Activated naive CD8-positive, alpha-beta T cell (primary cell): ENCODE results near the gene EEA1.

Experiments
- H3K27ac Mint-ChIP-seq: one replicate; pipeline ENCODE4 v1.8.0; 2021; ENCODE audit warnings: mixed read lengths
- H3K27me3 Mint-ChIP-seq: one replicate; pipeline ENCODE4 v1.8.0; 2021; ENCODE audit warnings: mixed read lengths
- H3K36me3 Mint-ChIP-seq: one replicate; pipeline ENCODE4 v1.8.0; 2021; ENCODE audit warnings: mixed read lengths
- H3K4me1 Mint-ChIP-seq: one replicate; pipeline ENCODE4 v1.8.0; 2021; ENCODE audit warnings: low read depth, mixed read lengths
- H3K4me3 Mint-ChIP-seq: one replicate; pipeline ENCODE4 v1.8.0; 2021; ENCODE audit warnings: mild to moderate bottlenecking, mixed read lengths
- H3K9me3 Mint-ChIP-seq: one replicate; pipeline ENCODE4 v1.8.0; 2021; ENCODE audit warnings: low read depth, mixed read lengths

Gene EEA1

DNA sequence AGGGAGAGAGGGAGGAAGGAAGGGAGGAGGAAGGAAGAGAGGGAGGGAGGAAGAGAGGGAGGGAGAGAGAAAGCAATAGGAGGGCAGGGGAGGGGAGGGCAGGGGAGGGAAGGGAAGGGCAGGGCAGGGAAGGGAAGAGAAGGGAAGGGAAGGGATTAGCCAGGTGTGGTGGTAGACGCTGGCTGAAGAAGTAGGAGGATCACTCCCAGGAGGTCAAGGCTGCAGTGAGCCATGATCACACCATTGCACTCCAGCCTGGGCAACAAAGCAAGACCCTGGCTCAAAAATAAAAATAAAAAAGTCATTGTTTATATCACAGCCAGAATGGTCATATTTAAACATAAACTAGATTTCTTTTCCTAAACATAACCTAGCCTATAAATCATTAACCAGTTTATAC, 20.4 kb upstream of the EEA1 start:
- Mint-ChIP-seq H3K27ac (no peak overlapping the region), H3K4me3 (no peak overlapping the region), H3K9me3 (no peaks in the 10 kb centered on the region), H3K4me1 (no peaks in the 10 kb centered on the region), H3K27me3 (peaks cover 2% of the 10 kb centered on the region), H3K36me3 (peaks cover 4% of the 10 kb centered on the region)

DNA sequence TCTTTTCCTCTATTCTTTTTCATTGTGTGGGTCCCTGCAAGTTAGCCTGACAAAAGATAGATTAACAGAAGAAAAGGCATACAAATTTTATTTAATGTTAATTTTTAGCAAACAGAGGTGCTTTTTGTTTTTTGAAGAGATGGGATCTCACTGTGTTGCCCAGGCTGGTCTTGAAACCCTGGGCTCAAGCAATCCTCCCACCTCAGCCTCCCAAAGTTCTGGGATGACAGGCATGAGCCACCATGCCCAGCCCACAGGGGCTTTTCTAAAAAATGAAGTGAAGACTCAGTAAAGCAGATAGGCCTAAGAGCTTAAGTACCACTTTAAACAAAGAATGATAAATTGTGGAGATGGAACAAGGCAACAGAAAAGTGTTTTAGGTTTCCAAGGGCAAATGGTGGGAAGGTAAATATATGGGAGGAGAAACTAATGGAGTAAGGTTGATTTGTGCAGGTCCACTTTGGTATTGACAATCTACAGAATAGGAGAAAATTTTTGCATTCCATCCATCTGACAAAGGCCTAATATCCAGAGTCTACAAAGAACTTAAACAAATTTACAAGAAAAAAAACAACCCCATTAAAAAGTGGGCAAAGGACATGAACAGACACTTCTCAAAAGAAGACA, 18.6 kb upstream of the EEA1 start:
- peaks cover 2% of the 10 kb centered on the region for H3K36me3 Mint-ChIP-seq
- no peak overlapping the region for H3K4me3 Mint-ChIP-seq
- H3K27me3 Mint-ChIP-seq = peaks cover 2% of the 10 kb centered on the region
- no peak overlapping the region for H3K27ac Mint-ChIP-seq
- no peaks in the 10 kb centered on the region for H3K4me1 Mint-ChIP-seq
- no peaks in the 10 kb centered on the region for H3K9me3 Mint-ChIP-seq

DNA sequence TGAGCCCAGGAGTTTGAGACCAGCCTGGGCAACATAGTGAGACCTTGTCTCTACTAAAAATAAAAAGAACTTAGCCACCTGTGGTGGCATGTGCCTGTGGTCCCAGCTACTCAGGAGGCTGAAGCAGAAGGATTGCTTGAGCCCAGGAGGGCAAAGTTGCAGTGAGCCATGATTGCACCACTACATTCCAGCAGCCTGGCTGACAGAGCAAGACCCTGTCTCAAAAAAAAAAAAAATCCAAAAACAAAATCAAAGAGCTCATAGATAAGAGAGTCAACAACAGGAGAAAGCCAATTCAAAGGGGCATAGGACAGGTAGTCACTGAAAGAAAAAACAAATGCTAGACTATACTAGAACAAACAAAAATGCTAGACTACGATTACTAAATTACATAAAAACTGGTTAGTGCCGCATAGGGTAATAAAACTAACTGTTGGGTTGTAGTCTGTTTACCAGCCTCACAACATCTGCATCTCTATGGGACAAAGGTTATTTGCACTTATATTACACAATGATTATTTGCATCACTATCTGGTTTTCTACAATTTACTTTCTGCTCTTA, 16.6 kb upstream of the EEA1 start:
- Mint-ChIP-seq H3K36me3 (peaks cover 2% of the 10 kb centered on the region), H3K4me3 (no peak overlapping the region), H3K27ac (no peak overlapping the region), H3K4me1 (no peaks in the 10 kb centered on the region), H3K9me3 (no peaks in the 10 kb centered on the region), H3K27me3 (peaks cover 2% of the 10 kb centered on the region)

DNA sequence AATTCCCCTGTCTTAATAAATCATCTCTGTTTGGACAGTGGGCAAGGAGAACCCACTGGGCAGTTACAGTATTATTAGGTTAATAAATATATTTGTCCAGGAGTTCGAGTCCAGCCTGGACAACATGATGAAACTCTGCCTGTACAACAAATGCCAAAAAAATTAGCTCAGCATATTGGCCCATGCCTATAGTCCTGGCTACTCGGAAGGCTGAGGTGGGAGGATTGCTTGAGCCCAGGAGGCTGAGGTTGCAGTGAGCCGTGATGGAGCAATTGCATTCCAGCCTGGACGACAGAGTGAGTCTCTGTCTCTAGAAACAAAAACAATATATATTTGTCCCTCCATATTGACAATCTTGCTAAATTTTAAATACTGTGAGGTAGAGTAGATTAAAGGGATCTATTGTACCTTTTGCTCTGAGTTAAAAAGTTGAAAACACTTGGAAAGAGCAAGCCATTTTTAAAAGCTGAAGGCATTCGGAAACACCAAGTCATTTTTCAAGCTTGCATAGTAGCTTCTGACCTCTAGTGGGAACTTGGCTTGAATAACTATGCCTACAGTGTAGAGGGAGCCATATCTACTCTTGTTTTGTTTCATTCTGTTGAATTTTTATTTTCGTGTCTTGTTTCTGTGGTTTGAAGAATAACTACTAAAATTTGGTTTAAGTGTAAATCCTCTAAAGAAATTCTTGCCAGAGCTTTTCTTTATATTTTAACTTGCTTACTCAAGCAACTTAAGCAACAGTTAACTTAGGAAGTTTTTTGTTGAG, 14.6 kb upstream of the EEA1 start:
- Mint-ChIP-seq H3K36me3 (peaks cover 2% of the 10 kb centered on the region), H3K27ac (no peak overlapping the region), H3K27me3 (peaks cover 2% of the 10 kb centered on the region), H3K4me1 (no peaks in the 10 kb centered on the region), H3K4me3 (no peak overlapping the region), H3K9me3 (no peaks in the 10 kb centered on the region)

DNA sequence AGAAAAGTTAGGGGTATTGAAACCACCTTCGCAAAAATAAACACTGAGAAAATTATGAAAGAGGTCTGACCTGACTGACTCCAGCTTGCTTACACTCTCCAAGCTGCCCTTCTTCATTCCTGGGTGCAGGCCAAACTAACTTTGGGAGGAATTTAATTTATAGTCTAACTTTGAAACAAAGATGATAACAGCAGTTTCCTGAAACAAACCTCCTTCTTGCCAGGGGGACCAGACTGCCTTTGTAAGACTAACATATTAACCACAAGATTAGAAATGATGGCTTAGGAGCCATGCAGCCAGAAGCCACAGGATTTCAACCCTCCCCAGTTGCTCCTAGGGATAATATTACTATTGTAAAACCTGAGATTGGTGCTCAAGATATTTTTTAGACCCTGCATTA, 13.8 kb upstream of the EEA1 start:
- peaks cover 2% of the 10 kb centered on the region for H3K27me3 Mint-ChIP-seq
- no peaks in the 10 kb centered on the region for H3K4me1 Mint-ChIP-seq
- H3K4me3 Mint-ChIP-seq = no peak overlapping the region
- H3K27ac Mint-ChIP-seq = no peak overlapping the region
- H3K36me3 Mint-ChIP-seq = no peaks in the 10 kb centered on the region
- H3K9me3 Mint-ChIP-seq = no peaks in the 10 kb centered on the region

DNA sequence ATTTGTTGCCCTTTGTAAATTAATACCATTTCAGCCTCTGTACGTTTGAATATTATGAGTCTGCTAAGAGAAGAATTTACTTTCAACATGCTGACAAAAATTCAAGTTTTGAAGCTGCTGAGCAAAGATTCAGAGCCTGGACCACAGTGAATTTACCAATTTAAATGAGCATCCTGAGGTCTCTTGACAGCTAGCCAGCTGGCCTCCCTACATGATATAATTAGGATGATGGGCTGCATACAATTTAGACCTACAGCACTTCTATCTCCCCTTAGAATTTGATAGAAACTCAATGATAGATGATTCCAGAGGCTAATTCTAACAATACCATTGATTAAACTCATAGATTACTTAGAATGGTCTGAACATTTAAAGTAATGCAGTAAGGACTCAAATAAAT, 10.0 kb upstream of the EEA1 start:
- H3K4me1 Mint-ChIP-seq = no peaks in the 10 kb centered on the region
- no peak overlapping the region for H3K4me3 Mint-ChIP-seq
- H3K36me3 Mint-ChIP-seq = no peaks in the 10 kb centered on the region
- no peaks in the 10 kb centered on the region for H3K9me3 Mint-ChIP-seq
- H3K27me3 Mint-ChIP-seq = no peaks in the 10 kb centered on the region
- H3K27ac Mint-ChIP-seq = no peak overlapping the region

DNA sequence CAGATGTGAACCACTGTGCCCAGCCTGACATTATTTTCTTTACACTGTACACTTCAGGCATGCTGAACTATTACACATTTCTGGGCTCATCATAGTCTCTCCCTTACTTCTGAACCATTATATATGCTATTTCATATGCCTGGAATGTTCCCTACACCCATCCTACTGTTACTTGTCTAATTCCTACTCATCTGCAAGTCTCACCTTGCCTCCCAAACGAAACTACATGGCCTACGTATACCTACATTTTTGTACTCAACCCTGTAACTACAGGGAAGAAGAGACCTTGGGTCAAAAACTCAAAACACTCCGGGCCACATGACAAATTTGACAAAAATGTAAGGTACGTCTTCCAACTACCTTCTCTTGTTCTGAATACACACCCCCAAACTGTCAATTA, 9.5 kb upstream of the EEA1 start:
- no peaks in the 10 kb centered on the region for H3K36me3 Mint-ChIP-seq
- no peaks in the 10 kb centered on the region for H3K27me3 Mint-ChIP-seq
- no peak overlapping the region for H3K4me3 Mint-ChIP-seq
- H3K27ac Mint-ChIP-seq = no peak overlapping the region
- H3K4me1 Mint-ChIP-seq = no peaks in the 10 kb centered on the region
- no peaks in the 10 kb centered on the region for H3K9me3 Mint-ChIP-seq

DNA sequence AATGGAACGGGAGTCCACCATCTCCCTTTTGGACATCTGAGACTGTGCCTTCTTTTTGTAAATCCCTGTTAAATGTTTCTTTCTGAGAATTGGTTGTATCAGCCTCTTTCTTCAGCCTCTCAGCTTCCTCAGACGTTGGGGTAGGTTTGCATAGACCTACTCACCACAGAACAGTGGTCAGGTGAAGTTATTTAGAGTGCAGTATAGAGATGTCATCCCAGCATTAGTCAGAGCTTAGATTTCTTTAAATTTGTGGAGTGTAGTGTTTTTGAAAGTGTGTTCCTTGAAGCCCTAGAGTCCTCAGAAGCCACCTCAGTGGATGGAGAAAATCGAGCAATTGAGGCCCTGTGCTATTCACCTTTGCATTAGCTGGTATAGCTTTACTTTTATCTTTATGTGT, 8.9 kb upstream of the EEA1 start:
- Mint-ChIP-seq H3K27me3 (no peaks in the 10 kb centered on the region), H3K4me3 (no peak overlapping the region), H3K4me1 (no peaks in the 10 kb centered on the region), H3K36me3 (no peaks in the 10 kb centered on the region), H3K9me3 (no peaks in the 10 kb centered on the region), H3K27ac (no peak overlapping the region)

DNA sequence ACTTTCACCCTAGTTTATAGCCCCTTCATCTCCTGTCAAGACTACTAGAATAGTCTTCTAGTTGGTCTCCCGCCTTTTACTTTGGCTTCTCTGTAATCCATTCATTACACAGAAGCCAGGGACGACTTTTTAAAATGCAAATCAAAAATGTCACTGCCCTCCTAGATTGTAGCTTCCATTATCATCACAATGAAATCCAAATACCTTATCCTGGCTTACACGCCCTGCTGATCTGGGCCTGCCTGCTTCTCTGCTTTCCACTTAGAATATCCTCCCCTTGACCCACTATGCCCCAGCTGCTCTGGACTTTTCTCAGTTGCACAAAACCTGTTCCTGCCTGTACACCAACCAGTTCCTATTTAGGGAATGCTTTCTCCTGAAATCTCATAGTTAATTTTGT, 4.5 kb upstream of the EEA1 start:
- Mint-ChIP-seq H3K27ac (peak overlapping the region; percentile 56), H3K9me3 (no peaks in the 10 kb centered on the region), H3K4me1 (peaks cover 10% of the 10 kb centered on the region), H3K27me3 (no peaks in the 10 kb centered on the region), H3K4me3 (no peak overlapping the region), H3K36me3 (no peaks in the 10 kb centered on the region)

DNA sequence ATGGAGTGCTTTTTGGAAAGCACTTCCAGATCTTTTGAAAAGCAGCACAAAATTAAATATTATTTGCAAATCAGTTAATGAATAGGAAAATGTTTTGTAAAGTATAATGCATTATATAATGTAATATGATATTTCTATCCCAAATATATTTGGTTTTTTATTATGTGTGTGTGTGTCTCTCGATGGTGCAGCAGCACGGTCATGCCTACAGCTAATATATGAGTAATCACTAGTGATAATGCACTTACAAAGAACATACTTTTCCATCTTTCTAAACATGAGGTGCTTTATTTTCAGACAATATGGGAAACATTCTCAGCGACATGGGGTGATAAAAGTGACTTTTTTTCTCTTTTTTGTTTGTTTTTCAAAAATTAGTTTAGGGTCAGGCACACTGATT, 1.3 kb upstream of the EEA1 start:
- peaks cover 33% of the 10 kb centered on the region for H3K4me1 Mint-ChIP-seq
- no peaks in the 10 kb centered on the region for H3K27me3 Mint-ChIP-seq
- H3K9me3 Mint-ChIP-seq = no peaks in the 10 kb centered on the region
- H3K27ac Mint-ChIP-seq = peak overlapping the region; percentile 92
- H3K36me3 Mint-ChIP-seq = peaks cover 5% of the 10 kb centered on the region
- peak overlapping the region; percentile 88 for H3K4me3 Mint-ChIP-seq

DNA sequence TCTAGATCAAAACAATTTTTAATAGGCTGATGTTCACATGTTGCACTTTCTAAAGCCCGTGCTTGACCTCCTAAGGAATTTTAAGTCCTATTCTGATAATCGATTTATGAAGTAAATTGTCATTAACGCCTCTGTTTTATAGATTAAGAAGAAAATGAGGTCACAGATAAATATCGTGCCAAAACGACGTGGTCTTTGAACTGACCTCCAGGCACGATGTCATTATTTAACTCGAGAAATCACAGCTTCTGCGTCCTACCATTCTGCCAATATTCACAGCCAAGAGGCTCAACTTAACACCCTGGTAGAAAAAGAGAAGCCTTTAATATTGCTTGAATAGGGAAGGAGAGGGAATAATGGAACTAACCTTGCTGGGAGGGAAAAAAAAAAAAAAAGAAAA, 888 bp upstream of the EEA1 start:
- Mint-ChIP-seq H3K36me3 (peaks cover 6% of the 10 kb centered on the region), H3K4me3 (peak overlapping the region; percentile 88), H3K4me1 (peaks cover 36% of the 10 kb centered on the region), H3K27me3 (no peaks in the 10 kb centered on the region), H3K9me3 (no peaks in the 10 kb centered on the region), H3K27ac (peak overlapping the region; percentile 92)

DNA sequence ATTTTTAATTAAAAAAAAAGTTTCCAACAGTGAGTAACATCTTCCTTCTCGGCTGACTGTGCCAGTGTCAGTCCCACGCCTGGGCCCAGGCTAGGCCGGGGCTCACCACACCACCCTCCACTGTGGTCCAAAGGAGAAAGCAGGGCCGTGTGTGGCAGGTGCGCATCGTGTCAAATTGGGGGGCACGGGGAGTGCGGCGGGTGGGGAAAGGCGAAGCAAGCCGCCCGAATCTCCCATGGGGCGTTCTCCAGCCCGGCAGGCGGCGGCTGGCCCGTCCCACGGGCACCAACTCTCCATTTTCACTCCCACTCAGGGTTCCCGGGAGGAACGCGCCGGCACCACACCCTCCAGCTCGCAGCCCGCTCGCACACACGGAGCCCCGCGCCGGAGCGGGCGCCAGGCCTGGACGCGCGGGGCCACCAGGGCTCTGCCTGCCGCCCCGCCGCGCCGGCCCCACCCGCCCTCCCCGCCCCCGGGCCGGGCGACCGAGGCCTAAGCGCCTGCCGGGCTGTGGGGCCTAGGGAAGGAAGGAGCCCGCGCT, 604 bp downstream of the EEA1 start:
- peak overlapping the region; percentile 92 for H3K4me3 Mint-ChIP-seq
- peak overlapping the region; percentile 99 for H3K27ac Mint-ChIP-seq
- H3K9me3 Mint-ChIP-seq = no peaks in the 10 kb centered on the region
- H3K4me1 Mint-ChIP-seq = peaks cover 46% of the 10 kb centered on the region
- peaks cover 8% of the 10 kb centered on the region for H3K36me3 Mint-ChIP-seq
- H3K27me3 Mint-ChIP-seq = no peaks in the 10 kb centered on the region

DNA sequence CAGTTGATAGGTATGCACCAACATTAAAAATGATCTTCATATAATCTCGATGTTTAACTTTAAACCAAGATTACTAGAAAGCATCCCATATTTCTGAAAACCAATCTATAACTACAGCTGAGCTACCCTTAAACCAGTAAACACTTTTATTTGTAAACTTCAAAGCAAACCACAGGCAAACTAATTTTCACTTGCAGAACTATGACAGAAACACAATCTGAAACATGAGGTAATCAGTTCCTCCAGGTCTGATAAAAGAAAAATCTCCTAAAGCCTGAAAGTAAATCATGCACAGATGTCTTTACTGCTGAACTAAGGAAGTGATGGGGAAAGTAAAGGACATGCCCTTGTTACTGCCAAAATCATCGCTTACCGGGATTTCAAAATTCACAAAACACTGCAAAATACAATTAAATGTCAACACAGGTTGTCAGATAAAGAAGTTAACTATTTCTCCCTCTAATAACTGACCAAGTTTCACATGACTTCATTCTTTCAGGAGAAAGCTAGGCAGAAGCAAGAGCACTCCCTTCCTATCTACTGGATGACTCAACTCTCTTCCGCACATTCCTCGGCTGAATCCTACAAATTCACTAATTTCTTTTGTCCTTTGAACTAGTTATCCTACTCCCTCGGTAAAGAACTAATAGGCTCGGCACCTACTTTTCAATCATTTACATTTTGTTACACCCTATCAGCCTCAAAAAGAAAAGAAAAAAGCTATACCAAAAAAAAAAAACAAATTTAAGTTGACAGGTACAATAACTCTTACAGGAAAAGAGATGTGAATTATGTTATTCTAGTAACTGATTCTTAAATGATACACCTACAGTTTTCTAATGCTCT, 1.4 kb downstream of the EEA1 start:
- Mint-ChIP-seq H3K9me3 (no peaks in the 10 kb centered on the region), H3K36me3 (peaks cover 10% of the 10 kb centered on the region), H3K27me3 (no peaks in the 10 kb centered on the region), H3K27ac (peak overlapping the region; percentile 99), H3K4me1 (peaks cover 49% of the 10 kb centered on the region), H3K4me3 (peak overlapping the region; percentile 92)

DNA sequence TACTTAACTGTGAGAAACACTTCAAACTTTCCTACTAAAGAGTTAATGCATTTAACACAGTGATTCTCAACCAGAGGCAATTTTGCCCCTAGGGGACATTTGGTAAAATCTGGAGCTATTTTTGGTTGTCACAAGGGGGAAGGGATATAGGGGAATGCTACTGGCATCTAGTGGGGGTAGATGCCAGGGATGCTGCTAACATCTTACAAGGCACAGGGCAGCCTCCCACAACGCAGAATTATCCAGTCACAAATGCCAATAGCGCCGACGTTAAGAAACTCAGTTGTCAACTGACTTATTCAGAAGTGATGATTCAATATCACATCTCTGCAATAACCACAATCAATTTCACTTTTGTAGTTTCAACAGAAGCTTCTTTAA, 2.0 kb downstream of the EEA1 start:
- H3K4me1 Mint-ChIP-seq = peaks cover 53% of the 10 kb centered on the region
- H3K4me3 Mint-ChIP-seq = peak overlapping the region; percentile 92
- H3K36me3 Mint-ChIP-seq = peaks cover 14% of the 10 kb centered on the region
- no peaks in the 10 kb centered on the region for H3K27me3 Mint-ChIP-seq
- peak overlapping the region; percentile 99 for H3K27ac Mint-ChIP-seq
- no peaks in the 10 kb centered on the region for H3K9me3 Mint-ChIP-seq

DNA sequence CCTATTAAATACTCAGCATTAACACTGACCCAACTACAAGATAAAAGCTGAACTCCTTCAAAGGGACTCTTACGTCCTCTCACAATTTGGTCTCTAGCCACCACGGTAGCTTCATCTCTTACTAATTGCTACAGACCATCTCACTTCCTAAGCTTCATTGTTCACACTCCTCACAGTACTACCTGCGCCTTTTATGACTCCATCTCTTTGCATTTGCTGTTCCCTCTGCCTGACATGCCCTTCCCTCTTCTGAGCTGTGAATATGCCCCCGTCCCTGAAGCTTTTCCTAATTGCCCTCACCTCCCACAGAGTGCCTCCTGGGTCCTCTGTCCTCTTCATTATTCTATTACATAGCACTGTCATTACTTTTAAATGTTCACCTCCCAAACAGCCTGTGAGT, 2.5 kb downstream of the EEA1 start:
- H3K27me3 Mint-ChIP-seq = no peaks in the 10 kb centered on the region
- H3K36me3 Mint-ChIP-seq = peaks cover 17% of the 10 kb centered on the region
- peaks cover 56% of the 10 kb centered on the region for H3K4me1 Mint-ChIP-seq
- H3K27ac Mint-ChIP-seq = peak overlapping the region; percentile 99
- H3K4me3 Mint-ChIP-seq = peak overlapping the region; percentile 92
- no peaks in the 10 kb centered on the region for H3K9me3 Mint-ChIP-seq
